NK-92 (cell line): ENCODE data around the gene USP50.
"Not testable (repeated sequence)": the region's sequence is repeated elsewhere in the genome, so short reads cannot be mapped to it uniquely, and the experiment has no call there.

Experiments used
- DNase-seq: peaks from one replicate; lab custom pipeline; 2025; ENCODE audit not compliant: unreplicated experiment; lab: John Stamatoyannopoulos, UW

USP50 gene

DNA sequence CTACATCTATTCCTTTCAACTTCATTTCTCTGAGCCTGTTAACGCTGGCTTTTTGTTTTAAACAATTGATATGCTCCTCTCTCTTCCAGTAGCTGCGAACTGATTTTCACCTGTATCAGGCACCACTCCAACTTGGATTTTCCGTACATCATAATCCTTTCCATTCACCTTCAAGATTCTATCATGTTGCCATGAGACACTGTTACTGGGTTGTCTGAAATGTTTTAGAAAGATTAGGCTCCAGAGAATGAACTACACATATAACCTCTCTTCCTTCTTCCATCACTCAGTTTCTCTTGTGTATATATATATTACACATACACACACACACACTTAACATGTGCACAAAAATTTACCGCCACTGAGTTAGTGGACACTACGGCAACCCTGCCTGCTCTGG lies at the start of gene USP50:
Gene USP50, minus strand, starts transcription at position 101 of the 400 bp plus-strand sequence. CDS start 141 bp downstream, outside the sequence.
- DNase-seq, result no peak

DNA sequence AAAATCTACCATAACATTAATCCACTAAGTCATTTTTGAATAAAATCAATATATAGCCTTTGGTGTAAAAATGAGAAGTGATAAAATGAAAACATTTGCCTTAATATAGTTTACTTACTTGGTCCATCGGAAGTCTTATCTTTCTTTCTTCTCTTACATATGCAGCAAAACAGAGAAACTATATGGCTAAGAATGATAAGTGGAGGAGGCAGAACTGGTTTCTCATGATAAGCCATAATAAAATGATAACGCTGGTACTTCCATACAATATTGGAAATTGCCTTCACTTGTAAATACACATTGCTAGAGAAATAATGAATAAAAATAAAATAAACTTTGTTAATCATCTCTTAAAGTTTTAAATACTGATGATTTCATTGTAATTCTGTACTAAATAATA lies 47.8 kb upstream of the USP50 start:
- no peak for DNase-seq

DNA sequence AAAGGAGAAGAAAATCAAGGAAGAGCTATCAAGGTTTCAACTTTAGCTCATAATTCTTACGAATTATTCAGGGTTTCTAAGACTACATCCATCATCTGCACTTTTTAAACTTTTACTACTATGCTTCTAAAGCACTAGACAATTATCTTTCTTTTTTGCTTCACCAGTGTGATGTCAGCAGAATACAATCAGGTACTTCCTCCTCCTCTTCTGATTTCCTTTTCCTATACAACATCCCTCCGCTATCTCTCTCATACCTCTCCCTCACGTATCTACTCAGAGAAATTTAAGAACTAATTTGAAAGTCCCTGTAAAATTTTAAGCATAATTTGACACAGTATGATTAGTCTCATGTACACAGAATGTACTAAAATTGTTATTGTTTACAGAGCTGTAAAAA lies 47.3 kb upstream of the USP50 start:
- DNase-seq, result no peak

DNA sequence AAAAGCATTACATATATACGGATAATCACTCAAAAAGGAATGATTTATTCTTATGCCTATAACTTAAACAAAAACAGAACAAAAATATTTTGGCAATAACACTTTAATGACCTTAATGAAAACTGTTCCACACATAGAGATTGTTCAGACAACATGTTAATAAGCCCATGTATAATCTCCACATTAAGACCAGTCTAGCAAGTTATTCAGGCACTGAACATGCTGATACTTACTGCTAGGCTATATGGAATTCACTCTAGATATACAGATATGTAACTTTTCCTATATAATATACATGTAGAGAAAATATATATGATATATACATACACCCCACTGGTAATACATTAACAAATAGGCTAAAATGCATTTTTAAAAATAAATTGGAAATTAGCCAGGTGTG lies 43.8 kb upstream of the USP50 start:
- DNase-seq, result no peak

DNA sequence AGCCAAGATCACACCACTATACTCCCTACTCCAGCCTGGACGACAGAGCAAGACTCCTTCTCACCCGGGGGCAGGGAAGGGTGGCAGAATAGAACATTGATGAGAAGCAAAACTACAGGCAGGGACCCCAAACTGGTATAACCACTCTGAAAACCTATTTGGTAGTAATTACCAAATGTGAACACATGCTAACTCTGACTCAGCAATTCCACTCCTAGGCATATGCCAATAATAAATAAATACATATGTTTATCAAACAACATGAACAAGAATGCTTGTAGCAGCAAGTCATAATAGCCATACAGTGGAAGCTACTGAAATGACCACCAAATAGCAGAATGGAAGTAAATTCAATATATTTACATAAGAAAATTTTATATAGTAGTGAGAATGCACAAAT lies 31.0 kb upstream of the USP50 start:
- no peak for DNase-seq

DNA sequence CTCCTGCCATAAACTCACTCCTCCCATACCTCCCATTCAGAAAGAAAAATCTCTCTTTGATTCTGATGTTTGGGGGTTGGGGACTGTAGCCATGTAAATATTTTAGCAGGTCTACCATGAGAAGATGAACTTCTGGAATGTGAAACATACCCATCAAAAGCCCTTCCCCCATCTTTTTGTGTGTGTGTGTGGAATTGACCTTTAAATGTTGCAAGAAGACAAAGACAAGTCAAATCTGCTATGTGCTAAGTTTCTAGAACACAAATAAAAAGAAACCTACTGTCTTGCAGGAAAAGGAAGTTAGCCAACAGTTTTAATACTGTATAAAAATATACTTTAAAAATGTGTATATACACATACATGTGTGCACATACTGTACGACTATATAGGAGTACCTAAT lies 29.7 kb upstream of the USP50 start:
- no peak for DNase-seq

DNA sequence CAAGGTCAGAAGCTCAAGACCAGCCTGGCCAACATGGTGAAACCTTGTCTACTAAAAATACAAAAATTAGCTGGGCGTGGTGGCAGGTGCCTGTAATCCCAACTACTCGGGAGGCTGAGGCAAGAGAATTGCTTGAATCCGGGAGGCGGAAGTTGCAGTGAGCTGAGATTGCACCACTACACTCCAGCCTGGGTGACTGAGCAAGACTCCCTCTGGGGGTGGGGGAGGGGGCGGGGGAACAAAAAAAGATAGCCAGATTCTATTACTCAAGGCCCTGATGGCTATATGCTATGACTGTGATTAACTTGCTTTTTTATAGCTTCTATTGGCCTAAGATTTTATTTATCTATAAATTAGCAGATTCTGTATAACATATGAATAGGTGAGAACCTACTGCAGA lies 27.4 kb upstream of the USP50 start:
- not testable (repeated sequence) for DNase-seq

DNA sequence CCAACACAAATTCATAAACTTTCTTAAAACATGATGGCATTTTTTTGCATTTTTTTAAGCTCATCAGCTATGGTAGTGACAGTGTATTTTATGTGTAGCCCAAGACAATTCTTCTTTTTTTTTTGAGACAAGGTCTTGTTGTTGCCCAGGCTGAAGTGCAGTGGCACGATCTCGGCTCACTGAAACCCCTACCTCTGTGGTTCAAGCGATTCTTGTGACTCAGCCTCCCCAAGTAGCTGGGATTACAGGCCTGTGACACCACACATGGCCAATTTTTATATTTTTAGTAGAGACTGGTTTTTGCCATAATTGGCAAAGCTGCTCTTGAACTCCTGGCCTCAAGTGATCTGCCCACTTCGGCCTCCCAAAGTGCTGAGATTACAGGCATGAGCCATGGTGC lies 17.3 kb upstream of the USP50 start:
- DNase-seq, result no peak

DNA sequence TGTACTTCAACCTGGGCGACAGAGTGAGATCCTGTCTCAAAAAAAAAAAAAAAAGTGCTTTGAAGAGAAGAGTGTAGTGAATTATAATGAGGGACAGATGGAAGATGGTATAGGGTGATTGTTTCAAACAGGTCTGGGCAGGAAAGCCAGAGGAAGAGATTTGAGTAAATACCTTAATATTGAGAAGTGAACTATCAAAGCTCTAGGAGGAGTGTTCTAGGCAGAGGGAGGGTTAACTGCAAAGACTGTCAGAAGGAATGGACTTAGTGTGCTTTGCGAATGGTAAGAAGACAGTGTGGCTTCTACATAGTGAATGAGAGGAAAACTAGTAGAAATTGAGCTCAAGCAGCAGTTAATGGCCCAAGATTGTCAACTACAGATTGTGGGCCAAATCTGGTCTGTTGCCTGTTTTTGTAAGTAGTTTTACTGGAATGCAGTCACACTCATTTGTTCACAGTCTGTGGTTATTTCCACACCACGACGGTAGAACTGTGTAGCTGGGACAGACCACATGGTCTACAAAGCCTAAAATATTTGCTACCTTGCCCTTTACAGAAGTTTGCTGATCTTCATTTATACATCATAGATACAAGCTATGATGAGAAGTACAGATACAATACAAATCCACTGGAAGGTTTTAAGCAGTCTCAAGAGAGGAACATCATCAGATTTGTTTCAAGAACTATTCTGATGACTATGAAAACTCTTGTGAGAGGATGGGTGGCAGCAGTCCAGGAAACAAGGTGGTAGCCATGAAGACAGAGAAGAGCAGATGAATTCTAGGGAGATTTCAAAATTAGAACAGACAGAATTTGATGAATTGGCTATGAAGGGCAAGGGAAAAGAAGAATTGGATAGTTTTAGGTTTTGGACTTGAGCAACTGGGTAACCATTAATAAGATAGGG lies 16.5 kb upstream of the USP50 start:
- no peak for DNase-seq

DNA sequence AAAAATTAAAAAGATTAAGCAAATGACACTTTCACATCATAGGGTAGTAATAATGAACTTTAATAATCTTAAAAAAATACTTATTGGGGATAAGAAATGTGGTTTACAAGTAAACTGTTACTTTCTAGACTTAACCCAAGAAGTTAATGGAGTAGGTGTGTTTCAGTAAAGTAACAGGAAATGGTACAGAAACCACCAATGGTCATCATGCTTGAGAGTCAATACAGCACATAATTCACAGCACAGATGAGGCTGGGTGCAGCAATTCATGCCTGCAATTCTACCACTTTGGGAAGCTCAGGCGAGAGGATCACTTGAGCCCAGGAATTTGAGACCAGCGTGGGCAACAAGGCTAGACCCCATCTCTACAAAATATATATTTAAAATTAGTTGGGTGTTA lies 11.5 kb upstream of the USP50 start:
- DNase-seq, result no peak

DNA sequence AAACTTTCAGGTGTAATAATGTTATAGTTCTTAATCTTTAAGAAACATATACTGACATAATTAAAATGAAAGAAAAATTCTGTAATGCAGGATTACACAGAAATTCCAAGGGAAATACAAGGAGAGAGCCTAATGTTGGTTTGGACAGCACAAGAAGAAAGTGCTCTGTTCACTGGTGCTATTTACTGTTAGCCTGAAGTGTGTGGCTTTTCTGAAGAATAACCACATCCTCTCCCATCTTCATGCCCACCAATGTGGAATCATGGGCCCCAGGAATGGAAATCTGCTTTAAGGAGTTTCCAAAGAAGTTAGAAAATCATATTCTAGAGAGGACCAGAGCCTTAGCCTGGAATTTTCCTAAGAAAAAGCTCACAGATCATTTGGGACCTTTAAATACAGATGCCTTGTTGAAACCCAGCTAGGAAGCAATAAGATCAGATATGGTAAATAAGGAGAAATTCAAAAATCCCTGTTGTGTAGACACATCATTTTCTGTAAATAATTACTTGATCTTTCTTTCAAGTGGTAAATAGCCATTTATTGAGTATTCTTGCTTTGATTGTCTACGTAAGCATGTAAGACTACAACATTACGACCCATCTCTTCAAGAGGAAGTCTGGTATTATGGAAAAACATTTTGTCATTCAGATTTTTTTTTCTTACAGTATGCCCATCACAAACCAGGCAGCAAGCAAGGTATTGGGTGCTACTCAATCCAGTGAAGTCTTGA lies 10.3 kb upstream of the USP50 start:
- no peak for DNase-seq

DNA sequence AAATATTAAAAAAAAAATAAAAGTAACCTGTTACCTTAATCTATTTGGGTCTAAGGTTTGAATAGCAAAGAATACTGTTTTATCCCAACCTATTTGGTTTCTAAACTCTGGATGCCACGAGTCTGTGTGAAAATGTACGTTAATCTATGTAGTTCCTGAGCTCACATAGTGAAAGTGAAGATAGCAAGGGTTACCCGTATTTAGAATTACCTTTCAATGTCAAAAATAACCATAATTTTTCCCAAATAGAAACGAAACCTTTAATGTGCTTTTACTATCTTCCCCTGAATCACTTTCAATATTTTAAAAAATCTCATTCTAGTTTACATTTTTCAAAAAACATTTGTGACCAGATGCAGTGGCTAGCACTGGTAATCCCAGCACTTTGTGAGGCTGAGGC lies 5.8 kb upstream of the USP50 start:
- DNase-seq, result no peak

DNA sequence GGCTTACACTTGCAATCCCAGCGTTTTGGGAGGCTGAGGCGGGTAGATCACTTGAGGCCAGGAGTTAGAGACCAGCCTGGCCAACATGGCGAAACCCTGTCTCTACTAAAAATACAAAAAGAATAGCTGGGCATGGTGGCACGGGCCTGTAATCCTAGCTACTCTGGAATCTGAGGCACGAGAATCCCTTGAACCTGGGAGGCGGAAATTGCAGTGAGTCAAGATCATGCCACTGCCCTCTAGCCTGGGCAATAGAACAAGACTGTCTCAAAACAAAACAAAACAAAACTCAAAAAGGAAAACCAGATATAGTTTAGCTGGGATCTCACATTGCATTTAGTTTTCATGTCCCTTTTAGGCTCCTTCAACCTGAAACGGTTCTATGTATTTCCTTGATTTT lies 2.9 kb upstream of the USP50 start:
- DNase-seq, result no peak

DNA sequence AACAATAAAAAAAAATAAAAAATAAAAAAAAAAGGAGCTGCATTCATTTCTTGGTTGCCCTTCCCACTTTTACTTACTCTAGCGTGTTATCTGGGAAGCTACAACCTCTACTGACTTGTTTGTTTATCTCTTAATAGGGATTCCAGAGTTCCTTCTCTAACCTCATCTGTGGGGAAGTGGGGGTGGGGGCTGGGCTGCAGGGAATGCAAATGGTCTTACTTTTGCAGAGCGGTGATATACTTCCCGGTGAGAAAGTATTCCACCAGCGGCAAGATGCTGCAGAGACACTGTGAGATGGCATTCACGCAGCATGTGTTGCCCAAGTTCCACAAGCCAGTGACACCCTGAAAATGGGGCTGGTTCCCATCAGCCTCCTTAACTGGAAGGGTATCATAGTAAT lies 2.1 kb downstream of the USP50 start:
- no peak for DNase-seq

DNA sequence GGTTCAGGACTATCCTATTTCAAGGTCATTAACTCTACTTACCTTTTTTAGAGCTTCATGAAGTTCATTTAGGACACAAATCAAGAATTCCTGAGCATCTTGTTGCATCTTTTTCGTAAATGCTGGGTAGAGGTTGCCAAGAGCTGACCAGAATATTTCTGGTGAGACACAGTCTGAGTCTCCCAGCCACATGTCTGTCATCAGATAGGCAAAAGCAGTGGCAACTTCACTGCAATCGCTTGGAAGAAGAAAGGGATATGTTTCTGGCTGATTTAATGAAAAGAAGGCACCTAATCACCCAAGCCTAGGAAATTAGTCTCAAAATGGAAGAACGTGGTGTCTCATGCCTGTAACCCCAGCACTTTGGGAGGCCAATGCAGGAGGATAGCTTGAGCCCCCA lies 2.9 kb downstream of the USP50 start:
- no peak for DNase-seq

DNA sequence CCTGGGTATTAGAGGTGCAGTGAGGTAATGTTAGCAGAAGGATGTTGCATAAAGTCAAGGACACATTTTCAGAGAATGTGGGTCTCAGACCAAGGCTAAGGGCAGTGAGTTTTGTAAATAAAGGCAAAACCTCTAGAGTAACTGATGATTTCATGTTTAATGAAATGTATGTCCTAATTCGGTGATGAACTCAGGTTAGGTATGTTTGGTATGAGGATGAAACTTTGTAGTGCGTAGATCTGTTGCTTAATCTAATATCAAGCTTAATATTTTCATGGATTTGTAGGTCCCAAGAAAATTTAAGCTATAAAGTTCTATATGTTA lies 3.6 kb downstream of the USP50 start:
- no peak for DNase-seq

DNA sequence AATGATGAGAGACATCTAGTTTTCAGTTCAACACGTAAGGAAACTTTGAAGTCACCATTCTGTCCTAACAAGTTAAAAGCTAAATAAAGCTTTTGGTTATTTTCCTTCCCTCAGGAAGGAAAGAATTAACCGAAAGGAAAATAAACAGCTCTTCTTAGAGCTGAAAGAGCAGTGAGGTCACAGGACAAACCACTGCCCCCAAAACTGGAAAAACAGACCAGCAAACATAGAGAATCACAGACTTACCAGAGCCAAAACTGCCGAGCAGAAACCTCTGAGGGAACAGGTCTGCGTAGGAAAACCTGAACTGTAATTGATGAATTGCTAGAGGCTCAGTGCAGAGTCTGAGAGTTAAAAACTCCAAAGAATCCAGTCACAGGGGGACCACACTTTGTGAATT lies 14.7 kb downstream of the USP50 start:
- no peak for DNase-seq

DNA sequence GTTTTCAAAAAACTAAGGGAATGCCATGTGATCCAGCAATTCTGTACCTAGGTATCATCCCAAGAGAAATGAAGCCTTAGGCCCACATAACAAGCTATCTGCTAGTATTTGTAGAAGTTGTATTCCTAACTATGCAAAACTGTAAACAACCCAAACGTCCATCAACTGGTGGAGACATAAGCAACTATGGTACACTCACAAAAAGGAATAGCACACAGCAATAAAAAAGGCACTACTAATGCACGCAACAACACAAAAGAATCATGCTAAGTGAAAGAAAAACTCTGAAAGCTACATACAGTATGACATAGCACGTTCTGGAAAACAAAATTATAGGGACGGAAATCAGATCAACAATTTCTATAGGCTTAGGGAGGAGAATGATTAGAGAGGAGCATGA lies 15.3 kb downstream of the USP50 start:
- DNase-seq, result no peak

DNA sequence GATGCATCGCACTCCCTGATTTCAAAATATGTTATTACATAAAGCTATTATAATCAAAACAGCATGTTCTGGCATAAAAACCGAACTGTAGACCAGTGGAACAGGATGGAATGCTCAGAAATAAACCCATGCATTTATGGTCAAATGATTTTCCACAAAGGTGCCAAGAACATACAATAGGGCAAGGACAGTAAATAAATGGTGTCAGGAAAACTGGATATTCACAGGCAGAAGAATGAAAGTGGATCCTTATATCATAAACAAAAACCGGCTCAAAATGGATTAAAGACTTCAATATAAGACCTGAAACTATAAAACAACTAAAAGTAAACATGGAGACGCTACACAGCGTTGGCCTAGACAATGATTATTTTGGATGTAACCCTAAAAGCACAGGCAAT lies 22.6 kb downstream of the USP50 start:
- DNase-seq, result no peak

DNA sequence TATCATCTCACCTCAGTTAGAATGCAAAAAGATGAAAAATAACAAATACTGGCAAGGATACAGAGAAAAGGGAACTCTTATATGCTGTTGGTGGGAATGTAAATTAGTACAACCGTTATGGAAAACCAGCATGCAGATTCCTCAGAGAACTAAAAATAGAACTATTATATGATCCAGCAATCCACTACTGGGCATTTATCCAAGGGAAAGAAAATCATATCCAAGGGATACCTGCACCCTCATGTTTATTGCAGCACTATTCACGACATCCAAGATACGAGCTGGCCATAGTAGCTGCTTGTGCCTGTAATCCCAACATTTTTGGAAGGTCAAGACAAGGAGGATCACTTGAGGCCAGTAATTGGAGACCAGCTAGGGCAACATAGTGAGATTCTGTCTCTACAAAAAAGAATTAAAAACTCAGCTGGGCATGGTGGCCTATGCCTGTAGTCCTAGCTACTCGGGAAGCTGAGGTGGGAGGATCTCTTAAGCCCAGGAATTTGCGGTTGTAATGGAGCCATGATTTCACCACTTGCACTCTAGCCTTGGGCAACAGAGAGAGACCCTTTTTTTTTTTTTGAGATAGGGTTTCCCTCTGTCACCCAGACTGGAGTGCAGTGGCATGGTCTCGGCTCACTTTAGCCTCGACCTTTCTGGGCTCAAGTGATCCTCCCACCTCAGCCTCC lies 26.6 kb downstream of the USP50 start:
- no peak for DNase-seq

DNA sequence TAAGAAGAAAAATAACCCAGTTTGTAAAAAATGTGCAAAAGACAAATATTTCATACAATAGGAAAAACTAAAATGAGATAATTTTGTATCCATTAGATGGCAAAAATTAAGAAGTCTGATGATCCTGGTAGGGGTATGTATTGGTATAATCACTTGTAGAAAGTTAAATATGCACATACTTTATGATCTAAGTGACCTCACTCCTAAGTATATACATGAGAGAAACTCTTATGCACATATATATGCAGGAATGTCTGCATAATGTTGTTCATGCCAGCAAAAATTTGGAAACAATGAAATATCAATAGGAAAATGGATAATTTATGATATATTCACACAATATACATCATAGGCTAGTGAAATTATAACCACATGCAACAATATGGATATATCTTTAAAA lies 33.5 kb downstream of the USP50 start:
- DNase-seq, result no peak

DNA sequence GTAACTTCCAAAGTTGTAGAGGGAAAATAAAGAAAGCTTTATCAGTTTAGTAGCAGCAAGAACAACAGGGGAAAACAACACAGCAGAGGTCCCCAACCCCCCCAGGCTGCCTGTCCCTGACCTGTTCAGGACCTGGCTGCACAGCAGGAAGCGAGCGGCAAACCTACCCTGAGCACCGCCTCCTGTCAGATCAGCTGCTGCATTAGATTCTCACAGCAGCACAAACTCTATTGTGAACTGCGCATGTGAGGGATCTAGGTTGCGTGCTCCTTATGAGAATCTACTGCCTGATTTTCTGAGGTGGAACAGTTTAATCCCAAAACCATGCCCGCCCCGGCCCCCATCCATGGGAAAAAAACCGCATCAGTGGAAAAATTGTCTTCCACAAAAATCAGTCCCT lies 40.3 kb downstream of the USP50 start:
- no peak for DNase-seq
